ENCODE results near the gene C1orf198. TPM values are rescaled to one million over a fixed set of nuclear protein-coding genes. Genes with fewer than 3 reads are reported as not detected.

Gene C1orf198
- total RNA-seq, 1 experiment from 2014 or later, result 20.5 TPM

DNA sequence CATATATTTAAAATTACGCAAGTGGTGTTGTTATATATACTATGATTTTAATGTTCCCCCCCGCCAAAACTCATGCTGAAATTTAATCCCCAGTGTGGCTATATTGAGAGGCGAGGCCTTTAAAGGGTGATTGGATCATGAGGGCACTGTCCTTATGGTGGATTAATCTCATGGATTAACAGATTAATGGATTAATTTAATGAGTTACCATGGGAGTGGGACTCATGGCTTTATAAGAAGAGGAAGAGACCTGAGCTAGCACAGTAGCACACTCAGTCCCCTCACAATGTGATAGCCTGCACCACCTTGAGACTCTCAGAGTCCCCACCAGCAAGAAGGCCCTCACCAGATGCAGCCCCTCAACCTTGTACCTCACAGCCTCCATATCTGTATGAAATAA is 34.8 kb downstream of the C1orf198 start:
- no peak overlapping the region for H3K4me2 ChIP-seq
- TF ChIP-seq, protein P1, sequence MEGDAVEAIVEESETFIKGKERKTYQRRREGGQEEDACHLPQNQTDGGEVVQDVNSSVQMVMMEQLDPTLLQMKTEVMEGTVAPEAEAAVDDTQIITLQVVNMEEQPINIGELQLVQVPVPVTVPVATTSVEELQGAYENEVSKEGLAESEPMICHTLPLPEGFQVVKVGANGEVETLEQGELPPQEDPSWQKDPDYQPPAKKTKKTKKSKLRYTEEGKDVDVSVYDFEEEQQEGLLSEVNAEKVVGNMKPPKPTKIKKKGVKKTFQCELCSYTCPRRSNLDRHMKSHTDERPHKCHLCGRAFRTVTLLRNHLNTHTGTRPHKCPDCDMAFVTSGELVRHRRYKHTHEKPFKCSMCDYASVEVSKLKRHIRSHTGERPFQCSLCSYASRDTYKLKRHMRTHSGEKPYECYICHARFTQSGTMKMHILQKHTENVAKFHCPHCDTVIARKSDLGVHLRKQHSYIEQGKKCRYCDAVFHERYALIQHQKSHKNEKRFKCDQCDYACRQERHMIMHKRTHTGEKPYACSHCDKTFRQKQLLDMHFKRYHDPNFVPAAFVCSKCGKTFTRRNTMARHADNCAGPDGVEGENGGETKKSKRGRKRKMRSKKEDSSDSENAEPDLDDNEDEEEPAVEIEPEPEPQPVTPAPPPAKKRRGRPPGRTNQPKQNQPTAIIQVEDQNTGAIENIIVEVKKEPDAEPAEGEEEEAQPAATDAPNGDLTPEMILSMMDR (conservative IDR thresholded peaks at IDR 0.05), result no peak
- TF ChIP-seq EZH2 (IDR thresholded peaks at IDR 0.05; ENCODE audit: low read depth), result no peak
- intact Hi-C loops (cut with micrococcal nuclease; ENCODE audit: unreplicated experiment), result no loop called here
- no peaks in the 10 kb centered on the region for H3F3A ChIP-seq (ENCODE audit: insufficient read depth, low read depth)
- no peaks in the 10 kb centered on the region for H3K79me2 ChIP-seq (ENCODE audit: low read depth)
- no peak overlapping the region for H3K4me3 ChIP-seq
- H3K9me3 ChIP-seq (ENCODE audit: insufficient read depth, low read depth), result no peaks in the 10 kb centered on the region
- no peaks in the 10 kb centered on the region for H4K20me1 ChIP-seq (ENCODE audit: insufficient read depth)
- H3K9me2 ChIP-seq (ENCODE audit: insufficient read depth), result no peaks in the 10 kb centered on the region
- no peaks in the 10 kb centered on the region for H3K27me3 ChIP-seq (ENCODE audit: insufficient read depth, low read depth)
- BruUV-seq (replicated peaks), result no TSS peak
- H3K4me1 ChIP-seq (replicated peaks; ENCODE audit: insufficient read depth), result no peaks in the 10 kb centered on the region
- DNase-seq, result no peak
- H2AFZ ChIP-seq, result no peak overlapping the region
- no peak overlapping the region for H3K27ac ChIP-seq
- ChIA-PET POLR2A (ENCODE audit: unreplicated experiment) (no interaction called here), CTCF (interaction anchor here (0.8 kb wide), 1 partner anchor 69 kb away, joined by 6 read pairs; no protein-coding TSS in a partner anchor)
- H3K36me3 ChIP-seq (ENCODE audit: low read depth), result no peaks in the 10 kb centered on the region

DNA sequence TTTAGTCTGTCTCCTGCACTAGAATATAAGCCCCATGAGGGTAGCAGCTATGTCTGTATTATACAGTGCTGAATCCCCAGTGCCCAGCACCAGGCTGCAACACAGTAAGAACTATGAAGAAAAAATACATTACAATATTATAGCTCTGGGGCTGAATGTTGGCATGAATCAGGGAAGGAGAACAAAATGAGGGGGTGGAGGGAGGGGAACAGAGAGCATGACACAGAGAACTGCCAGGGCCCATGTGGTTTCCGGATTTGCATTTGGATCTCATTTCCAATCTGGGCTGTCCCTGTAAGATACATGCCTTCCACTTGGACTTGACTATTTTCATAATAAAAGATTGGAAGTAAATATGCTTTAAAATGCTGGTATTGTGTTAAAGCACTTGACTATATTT is 35.8 kb downstream of the C1orf198 start:
- TF ChIP-seq EZH2 (IDR thresholded peaks at IDR 0.05; ENCODE audit: low read depth), result no peak
- TF ChIP-seq, protein P1 (conservative IDR thresholded peaks at IDR 0.05), result no peak
- Histone ChIP-seq H3K36me3 (ENCODE audit: low read depth) (no peaks in the 10 kb centered on the region), H3K27me3 (ENCODE audit: insufficient read depth, low read depth) (no peaks in the 10 kb centered on the region), H3K4me1 (replicated peaks; ENCODE audit: insufficient read depth) (no peaks in the 10 kb centered on the region), H3F3A (ENCODE audit: insufficient read depth, low read depth) (no peaks in the 10 kb centered on the region), H3K27ac (no peak overlapping the region), H3K9me3 (ENCODE audit: insufficient read depth, low read depth) (no peaks in the 10 kb centered on the region), H3K79me2 (ENCODE audit: low read depth) (no peaks in the 10 kb centered on the region), H3K4me2 (no peak overlapping the region), H2AFZ (no peak overlapping the region), H4K20me1 (ENCODE audit: insufficient read depth) (no peaks in the 10 kb centered on the region), H3K9me2 (ENCODE audit: insufficient read depth) (no peaks in the 10 kb centered on the region), H3K4me3 (no peak overlapping the region)
- ChIA-PET CTCF (interaction anchor here (0.8 kb wide), 1 partner anchor 70 kb away, joined by 6 read pairs; no protein-coding TSS in a partner anchor), POLR2A (ENCODE audit: unreplicated experiment) (no interaction called here)
- intact Hi-C loops (cut with micrococcal nuclease; ENCODE audit: unreplicated experiment), result no loop called here
- no TSS peak for BruUV-seq (replicated peaks)
- DNase-seq, result no peak

DNA sequence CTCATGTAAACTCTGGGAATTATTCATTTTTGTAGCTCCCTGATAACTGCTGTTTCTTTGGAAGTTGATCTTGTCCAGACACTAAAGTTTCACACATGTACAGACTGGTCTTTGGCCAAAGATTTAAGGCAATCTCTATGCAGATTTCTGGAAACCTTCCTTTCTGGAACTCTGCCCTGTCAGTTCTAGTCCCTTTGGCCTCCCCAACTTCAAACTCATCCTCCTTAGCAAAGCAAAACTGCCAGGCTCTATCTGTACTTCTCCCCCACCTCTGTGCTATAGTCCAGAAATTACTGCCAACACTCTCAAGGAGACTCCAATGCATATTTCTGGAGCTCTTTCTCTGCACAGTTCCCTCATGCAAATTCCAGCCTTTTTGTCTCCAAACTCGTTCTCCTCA is 36.5 kb downstream of the C1orf198 start:
- BruUV-seq (replicated peaks), result no TSS peak
- intact Hi-C loops (cut with micrococcal nuclease; ENCODE audit: unreplicated experiment), result no loop called here
- H3K4me1 ChIP-seq (replicated peaks; ENCODE audit: insufficient read depth), result peaks cover 7% of the 10 kb centered on the region
- ChIA-PET POLR2A (ENCODE audit: unreplicated experiment) (interaction anchor here (0.6 kb wide), 1 partner anchor 62 kb away, joined by 5 read pairs; no protein-coding TSS in a partner anchor), CTCF (no interaction called here)
- no peaks in the 10 kb centered on the region for H3K36me3 ChIP-seq (ENCODE audit: low read depth)
- no peaks in the 10 kb centered on the region for H3K9me2 ChIP-seq (ENCODE audit: insufficient read depth)
- DNase-seq, result no peak
- H2AFZ ChIP-seq, result no peak overlapping the region
- TF ChIP-seq EZH2 (IDR thresholded peaks at IDR 0.05; ENCODE audit: low read depth), result no peak
- TF ChIP-seq, protein P1 (conservative IDR thresholded peaks at IDR 0.05), result no peak
- H3K4me2 ChIP-seq, result no peak overlapping the region
- H3K27ac ChIP-seq, result no peak overlapping the region
- no peak overlapping the region for H3K4me3 ChIP-seq
- H3F3A ChIP-seq (ENCODE audit: insufficient read depth, low read depth), result no peaks in the 10 kb centered on the region
- H4K20me1 ChIP-seq (ENCODE audit: insufficient read depth), result no peaks in the 10 kb centered on the region
- no peaks in the 10 kb centered on the region for H3K27me3 ChIP-seq (ENCODE audit: insufficient read depth, low read depth)
- no peaks in the 10 kb centered on the region for H3K79me2 ChIP-seq (ENCODE audit: low read depth)
- H3K9me3 ChIP-seq (ENCODE audit: insufficient read depth, low read depth), result no peaks in the 10 kb centered on the region
